ENCODE measurements around the gene GYPA.
"Not testable (repeated sequence)": the region's sequence is repeated elsewhere in the genome, so short reads cannot be mapped to it uniquely, and the experiment has no call there.

GRCh38 chr4:144093995-144094394, 46.5 kb downstream of the GYPA start:
- TF ChIP-seq CTCF (IDR thresholded peaks at IDR 0.05); POLR2AphosphoS5 (IDR thresholded peaks at IDR 0.05); POLR2A (IDR thresholded peaks at IDR 0.05; ENCODE audit: low read depth): not testable (repeated sequence)

Data from esophagus muscularis mucosa (tissue), 3 donors.